ENCODE results near the gene BASP1.

BASP1 gene

DNA sequence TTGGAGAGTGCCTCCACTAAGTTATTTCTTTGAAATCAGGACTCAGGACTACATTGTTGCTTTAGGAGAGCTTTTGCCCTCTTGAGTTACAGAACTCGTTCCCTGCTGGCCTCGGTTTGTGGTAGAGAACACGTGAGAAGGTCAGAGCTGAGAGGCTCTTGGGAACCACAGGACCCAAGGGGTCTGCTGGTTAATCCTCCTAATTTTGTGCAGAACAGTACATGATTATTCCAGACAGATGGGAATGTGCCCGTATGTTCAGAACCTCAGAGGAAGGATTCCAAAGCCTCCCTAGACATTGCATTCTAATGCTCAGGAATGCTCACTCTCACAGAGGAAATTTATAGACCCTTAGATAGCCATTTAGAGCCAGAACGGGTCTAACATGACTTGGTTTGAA, 25.2 kb upstream of the BASP1 start:
- no peak for DNase-seq

DNA sequence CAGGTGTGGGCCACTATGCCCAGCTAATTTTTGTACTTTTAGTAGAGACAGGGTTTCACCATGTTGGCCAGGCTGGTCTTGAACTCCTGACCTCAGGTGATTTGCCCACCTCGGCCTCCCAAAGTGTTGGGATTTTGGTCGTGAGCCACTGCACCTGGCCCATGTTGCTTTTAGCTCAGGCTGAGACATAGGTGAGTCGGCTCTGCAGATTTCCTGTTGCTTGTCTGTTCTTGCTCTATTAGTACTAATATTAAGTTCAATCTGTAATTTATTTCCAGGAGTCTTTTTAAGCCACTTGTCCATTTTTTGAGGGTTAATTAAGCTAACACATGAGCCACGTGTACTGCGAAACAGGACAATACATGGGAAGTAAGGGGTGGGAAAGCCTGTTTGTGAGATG, 21.4 kb upstream of the BASP1 start:
- DNase-seq = no peak

DNA sequence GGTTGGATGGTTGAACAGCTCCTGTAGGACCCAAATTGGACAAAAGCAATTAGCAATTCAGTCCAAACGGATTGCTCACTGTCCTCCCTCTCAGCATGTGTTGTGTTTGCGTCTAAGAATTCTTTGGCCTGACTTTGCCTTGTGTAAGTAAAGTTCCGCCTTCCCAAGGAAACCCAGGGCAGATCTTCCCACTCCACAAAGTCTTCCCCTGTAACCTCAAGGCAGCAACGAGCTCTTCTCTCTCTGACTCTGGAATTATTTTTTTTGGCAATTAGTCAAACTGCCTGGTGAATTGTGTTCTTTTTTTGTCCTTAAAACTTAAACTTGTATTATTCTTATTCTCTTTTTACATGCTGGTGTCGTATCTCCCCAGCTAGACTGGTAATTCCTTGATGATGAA, 20.7 kb upstream of the BASP1 start:
- no peak for DNase-seq

DNA sequence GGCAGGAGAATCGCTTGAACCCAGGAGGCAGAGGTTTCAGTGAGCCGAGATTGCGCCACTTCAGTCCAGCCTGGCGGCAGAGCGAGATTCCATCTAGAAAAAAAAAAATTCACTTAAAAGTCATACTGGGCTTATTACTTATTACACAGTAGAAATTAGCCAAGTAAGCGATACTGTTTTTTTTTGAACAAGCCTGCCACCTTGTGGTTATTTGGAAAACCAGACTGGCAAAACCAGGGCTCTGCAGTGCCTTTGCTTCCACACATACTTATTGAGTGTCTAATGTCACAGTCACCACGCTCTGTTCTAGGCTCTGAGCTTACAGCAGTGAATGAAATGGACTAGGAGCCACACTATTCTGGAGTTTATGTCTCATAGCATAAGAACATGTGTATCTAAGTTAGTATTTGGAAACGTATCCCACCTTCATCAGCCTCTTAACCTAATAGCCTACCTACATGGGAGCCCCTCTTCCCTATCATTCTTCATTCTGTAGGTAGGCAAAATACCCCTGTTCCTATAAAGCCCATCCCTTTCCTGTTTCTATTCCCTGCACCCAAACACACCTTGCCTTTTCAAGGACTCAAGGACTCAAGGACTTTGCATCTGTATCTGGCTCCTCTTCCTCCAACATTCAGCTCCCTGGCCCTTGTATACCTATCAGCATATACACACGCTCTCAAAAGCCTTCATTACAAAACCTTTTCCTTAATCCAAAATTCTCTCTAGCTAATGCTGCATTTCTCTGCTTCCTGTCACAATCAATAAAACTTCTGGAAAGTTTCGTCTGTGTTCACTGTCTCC, 13.9 kb upstream of the BASP1 start:
- DNase-seq = no peak

GRCh38 chr5:17204133-17204489, 13.3 kb upstream of the BASP1 start:
- DNase-seq = no peak

DNA sequence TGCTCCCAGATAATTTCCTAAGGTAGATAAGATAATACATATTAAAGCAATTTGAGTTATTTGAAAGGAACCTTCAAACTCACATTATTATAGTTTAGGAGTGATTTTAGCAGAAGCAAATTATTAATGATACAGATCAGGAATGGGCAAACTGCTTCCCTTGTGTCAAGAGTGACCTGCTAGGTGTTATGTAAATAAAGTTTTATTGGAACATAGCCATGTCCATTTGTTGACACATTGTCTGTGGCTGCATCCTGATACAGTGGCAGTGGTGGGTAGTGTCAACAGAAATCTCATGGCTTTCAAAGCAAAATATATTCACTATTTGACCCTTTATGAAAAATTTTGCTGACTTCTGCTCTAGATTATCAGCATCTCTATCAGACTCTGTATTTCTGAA, 11.4 kb upstream of the BASP1 start:
- no peak for DNase-seq

GRCh38 chr5:17212191-17212590, 5.2 kb upstream of the BASP1 start:
- DNase-seq = no peak

DNA sequence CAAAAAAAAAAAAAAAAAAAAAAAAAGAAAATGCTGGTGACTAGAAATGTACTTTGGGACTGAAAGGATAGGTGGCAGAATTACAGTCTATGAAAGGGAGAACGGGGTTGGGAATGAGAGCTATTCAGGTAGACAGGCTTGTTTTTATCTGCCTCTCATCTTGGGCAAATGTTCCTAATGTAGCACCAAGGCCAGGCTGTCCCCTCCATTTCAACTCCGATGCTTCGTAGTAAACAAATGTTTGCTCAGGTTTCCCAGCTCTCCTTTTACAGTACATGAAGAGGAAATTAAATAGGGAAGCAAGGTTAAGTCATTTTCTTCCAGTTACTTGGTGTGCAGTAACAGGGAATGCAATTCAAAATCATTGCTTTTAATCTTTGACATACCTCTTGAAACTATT, 4.4 kb upstream of the BASP1 start:
- DNase-seq = no peak

GRCh38 chr5:17213938-17214337, 3.5 kb upstream of the BASP1 start:
- no peak for DNase-seq

GRCh38 chr5:17214893-17215292, 2.5 kb upstream of the BASP1 start:
- DNase-seq = no peak

DNA sequence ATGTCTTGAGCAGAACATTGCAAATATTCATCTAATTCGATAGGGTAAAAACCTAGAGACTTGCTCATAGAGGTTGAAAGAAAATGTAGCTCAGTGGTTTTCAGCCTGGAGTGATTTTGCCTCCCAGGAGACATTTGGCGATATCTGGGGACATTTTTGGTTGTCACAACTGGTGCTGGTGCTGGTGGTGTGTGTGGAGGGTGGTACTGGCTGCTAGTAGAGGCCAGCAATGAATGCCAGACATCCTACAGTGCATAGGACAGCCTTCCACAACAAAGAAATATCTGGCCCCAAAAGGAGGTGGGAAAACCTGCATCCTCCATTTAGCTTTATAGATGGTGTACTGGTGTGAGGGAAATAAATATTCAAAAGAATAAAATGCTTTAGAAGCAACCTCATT, 2.1 kb upstream of the BASP1 start:
- no peak for DNase-seq

DNA sequence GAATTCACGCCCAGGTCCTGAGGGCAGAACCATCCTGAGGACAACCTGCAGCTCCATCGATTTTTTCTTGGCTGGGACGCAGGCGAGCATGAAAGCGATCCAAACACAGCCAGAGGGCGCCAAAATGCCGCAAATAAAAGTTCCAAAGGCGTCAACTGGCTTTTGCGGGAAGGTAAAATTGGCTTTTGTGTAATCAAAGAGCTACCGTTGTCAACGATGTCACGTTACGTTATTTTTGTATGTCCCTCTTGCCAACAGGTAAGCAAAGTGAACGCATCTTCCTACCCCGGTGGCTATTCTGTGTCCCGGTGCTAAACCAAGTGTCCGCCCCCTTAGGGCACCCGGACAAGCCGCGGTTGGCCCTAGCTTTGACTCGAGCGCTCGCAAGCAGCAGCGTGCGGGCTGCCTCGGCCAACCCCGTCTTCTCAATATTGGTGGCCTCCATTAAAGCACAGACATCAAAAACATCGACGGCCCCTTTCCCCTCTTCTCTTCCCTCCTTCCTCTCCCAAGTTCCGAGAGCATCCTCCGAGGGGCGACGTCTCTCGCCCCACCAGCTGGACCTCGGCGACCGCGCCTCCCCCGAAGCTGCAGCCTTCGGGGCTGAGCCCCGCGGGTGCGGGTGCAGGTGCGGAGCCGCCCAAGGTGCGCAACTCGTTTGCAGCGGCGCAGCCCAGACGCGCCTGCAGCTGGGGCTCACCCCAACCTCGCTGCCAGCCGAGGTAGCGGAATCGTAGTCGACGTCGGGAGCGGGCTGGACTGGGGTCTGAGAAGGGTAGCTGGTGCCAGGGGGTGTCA, 1.1 kb upstream of the BASP1 start:
- DNase-seq = peak; percentile 8

- no peak for DNase-seq
Observed at GRCh38 chr5:17216974-17217492, 398 bp upstream of the BASP1 start.

DNA sequence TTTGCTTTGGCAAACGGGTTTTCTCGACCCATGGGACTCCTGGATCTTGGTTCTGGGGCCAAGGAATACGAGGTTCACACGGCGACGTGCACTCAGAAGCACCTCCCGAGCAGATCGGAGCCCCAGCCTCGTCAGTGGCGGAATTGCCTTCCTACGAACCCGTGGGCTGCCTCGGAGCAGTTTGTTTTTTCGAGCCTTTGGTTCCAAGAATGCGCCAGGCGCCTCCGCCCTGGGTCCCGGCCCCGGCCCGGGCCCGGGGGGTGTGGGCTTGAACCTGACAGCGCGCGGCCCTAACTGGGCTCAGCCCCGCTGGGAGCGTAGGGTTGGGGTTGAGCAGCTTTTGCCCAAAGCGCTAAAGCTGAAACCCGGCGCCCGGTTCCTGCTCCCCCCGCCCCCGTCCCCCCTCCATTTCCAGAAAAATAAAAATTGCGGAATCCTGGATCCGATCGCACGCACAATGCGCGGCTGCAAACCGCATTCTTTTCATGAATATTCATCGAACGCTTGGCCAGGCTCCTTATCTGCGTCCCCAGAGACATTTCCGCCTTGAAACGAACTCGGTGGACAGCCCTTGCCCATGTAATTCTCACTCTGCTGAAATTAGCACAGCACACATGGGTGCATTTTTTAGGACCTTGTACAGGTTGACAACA, 1.0 kb downstream of the BASP1 start:
- DNase-seq = no peak

DNA sequence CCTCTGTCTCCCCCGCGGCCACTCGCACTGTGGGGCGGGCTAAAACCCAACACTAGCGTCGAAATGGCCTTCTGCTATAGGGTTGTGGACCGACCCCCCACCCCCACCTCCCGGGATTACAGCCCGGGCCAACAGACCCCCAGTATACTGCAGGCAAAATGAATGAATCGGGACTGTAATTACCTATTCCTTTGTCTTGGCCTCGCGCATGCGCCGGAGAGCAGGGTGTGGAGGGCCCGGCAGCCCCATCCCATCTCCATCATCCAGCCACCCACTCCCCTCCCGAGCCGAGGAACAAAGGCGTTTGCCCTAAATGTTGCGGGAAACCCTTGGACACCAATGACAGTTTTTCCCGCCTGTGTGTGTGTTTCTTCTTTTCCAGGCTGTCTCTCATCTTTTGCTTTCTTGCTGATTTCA, 1.6 kb downstream of the BASP1 start:
- no peak for DNase-seq

- DNase-seq = no peak
Observed at GRCh38 chr5:17219469-17219868, 2.0 kb downstream of the BASP1 start.

DNA sequence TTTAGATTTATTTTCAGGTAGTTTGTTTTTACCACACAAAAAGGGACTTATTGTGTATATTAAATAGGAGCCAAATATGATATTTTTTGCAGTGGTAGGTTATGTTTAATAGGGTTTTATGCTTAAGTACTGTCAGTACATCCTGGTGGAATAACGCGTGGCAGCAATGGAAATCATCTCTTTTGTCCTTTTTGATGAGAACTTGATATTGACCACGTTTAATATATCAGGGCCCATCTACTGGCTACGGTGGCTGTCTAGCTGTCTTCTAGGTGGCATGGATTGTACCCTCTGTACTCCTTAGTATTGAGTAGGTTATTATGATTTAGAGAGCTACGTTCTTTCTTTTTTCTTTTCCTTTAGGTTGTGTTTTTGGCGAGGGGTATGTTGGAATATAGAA, 2.6 kb downstream of the BASP1 start:
- no peak for DNase-seq

GRCh38 chr5:17220469-17220868, 3.0 kb downstream of the BASP1 start:
- DNase-seq = no peak

DNA sequence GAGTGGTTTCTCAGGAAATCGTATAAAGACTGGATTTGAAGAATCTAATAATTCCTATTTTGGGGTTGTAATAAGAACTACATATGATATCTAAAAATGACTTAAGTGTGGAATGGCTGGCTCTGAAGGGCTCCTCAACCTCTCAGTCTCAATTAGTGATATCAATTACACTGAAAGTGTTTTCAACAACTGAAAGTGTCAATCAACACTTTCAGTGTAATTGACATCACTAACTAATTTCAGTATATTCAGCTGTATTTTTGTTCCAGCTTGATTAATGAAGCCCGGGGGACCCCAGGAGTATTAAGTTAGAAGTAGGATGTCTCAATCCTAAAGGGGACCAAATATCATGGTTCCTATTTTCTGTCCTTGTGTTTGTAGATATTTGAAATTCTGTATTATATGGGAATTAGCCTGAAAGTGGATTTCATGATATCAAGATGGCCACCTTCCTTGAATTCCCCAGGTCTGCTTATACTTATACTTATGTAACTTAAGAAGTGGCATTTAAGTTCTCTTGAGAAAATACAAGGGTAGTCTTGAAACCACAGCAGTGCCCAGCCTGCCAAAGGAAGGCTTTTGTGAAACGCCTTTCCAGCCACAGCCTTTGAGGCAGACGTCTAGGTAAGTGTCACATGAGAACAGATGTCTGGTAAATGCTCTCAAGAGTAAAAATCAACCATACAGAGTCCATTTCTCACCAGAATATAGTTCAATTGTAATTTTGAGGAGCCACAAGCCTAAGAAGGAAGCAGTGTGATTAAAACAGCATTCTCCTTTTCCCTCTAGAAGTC, 4.6 kb downstream of the BASP1 start:
- DNase-seq = no peak

DNA sequence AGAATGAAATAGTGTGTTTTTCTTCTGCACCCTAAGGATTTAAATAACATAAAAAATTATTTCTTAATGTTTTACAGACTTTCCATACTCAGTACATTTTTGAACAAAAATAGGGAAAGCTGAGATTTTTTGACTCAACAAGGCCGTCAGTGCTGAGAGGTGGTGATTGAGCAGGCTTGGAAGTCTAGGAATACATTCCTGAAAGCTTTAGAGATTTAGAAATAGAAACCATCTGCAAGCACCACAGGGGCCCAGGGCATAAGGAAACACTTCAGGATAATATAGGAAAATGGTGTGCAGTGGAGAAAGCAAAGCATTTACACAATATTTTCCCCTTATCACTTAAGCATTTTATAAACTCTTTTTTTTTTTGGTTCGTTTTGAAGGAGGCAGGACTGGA, 5.2 kb downstream of the BASP1 start:
- no peak for DNase-seq

DNA sequence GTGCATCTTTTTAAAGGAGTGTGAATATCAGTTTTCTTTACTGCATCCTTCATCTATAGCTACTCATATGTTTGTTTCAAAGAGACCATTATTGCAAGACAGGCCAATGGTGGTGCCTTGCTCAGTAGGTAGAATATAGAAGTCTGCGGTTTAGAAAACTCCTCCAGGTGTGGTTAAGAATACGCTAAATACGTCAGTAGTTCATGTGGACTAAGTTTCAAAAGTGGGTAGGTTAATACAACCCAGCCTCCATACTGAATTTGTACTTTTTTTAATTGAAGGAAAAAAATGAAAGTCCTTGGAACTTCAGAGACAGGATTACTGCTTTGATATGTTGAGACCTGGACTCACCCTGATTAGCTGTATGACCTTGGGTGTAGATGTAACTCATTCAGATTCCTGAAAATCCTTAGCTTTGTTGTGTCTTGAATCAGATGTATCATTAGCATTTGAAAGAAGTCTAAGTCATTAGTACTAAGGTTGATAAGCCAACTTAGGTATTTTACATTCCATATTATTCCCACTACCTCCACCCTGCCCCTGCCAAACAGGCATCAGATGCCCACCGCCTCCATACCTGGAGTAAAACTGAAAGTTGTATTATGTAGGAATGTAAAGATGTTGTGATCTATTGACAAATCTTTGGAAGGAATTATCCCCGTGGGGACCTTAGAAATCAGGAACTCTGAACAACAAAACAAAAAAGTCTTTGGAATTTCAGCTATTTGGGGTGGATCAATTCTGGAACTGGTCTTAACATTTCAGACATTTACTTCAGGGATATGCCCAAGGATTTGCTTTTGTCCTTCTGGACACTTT, 6.1 kb downstream of the BASP1 start:
- DNase-seq = no peak
